ENCODE data around the gene C17orf113. TPM values are rescaled to one million over a fixed set of nuclear protein-coding genes. Genes with fewer than 3 reads are reported as not detected.

Gene C17orf113
- total RNA-seq, 1 donor from 2014 or later, result 0.21 TPM

DNA sequence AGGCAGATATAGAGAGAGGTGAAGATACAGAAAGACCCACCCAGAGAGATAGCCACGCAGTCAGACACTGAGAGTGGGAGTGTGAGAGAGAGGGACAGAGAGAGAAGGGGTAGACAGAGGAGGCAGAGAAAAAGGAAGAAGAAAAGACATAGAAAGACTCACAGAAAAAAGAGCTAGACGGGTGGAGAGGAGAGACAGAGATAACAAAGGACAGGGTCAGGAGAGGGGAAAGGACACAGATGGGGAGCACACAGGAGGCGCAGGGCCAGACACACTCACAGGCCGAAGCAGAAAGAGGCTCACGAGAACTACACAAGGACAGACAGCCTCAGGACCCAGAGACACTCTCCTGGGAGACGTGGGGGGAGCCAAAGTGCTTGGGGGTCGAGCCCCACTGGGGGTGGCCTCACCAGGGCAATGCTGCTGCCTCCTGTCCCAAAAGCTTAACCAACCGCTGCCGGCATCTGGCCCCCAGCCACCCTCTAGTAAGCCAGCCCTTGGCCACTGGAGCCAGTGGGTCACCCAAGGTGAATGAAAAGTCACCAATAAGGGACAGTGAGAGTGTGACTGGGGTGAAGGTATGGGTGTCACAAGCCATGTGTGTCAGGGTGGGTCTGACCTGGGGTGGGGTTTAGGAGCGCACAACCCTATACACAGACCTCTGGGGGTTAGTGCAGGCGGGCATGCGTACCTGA, 44.1 kb upstream of the C17orf113 start:
- Histone ChIP-seq H3K27me3 (peaks cover 11% of the 10 kb centered on the region), H3K36me3 (no peaks in the 10 kb centered on the region), H3K4me1 (peaks cover 3 to 4% of the 10 kb centered on the region in 2 donors), H3K27ac (no peak overlapping the region), H3K4me3 (no peak overlapping the region), H3K9me3 (no peaks in the 10 kb centered on the region)
- intact Hi-C loops (cut with DNase I), result no loop called here
- TF ChIP-seq, protein P1, sequence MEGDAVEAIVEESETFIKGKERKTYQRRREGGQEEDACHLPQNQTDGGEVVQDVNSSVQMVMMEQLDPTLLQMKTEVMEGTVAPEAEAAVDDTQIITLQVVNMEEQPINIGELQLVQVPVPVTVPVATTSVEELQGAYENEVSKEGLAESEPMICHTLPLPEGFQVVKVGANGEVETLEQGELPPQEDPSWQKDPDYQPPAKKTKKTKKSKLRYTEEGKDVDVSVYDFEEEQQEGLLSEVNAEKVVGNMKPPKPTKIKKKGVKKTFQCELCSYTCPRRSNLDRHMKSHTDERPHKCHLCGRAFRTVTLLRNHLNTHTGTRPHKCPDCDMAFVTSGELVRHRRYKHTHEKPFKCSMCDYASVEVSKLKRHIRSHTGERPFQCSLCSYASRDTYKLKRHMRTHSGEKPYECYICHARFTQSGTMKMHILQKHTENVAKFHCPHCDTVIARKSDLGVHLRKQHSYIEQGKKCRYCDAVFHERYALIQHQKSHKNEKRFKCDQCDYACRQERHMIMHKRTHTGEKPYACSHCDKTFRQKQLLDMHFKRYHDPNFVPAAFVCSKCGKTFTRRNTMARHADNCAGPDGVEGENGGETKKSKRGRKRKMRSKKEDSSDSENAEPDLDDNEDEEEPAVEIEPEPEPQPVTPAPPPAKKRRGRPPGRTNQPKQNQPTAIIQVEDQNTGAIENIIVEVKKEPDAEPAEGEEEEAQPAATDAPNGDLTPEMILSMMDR (IDR thresholded peaks at IDR 0.05), result no peak
- DNase-seq (ENCODE audit: low spot score in 2 of 2), result no peak

GRCh38 chr17:42092939-42093338, 42.5 kb upstream of the C17orf113 start:
- Histone ChIP-seq H3K27ac (no peak overlapping the region), H3K9me3 (no peaks in the 10 kb centered on the region), H3K27me3 (peaks cover 7% of the 10 kb centered on the region), H3K4me1 (no peaks in the 10 kb centered on the region), H3K4me3 (no peak overlapping the region), H3K36me3 (no peaks in the 10 kb centered on the region)
- TF ChIP-seq, protein P1 (IDR thresholded peaks at IDR 0.05), result no peak
- intact Hi-C loops (cut with DNase I), result no loop called here
- DNase-seq (ENCODE audit: low spot score in 2 of 2), result no peak

- TF ChIP-seq, protein P1 (IDR thresholded peaks at IDR 0.05), result no peak
- Histone ChIP-seq H3K27ac (no peak overlapping the region), H3K9me3 (no peaks in the 10 kb centered on the region), H3K4me1 (no peaks in the 10 kb centered on the region), H3K36me3 (no peaks in the 10 kb centered on the region), H3K4me3 (no peak overlapping the region), H3K27me3 (no peaks in the 10 kb centered on the region)
- intact Hi-C loops (cut with DNase I), result no loop called here
- no peak for DNase-seq (ENCODE audit: low spot score in 2 of 2)
Measured at GRCh38 chr17:42090964-42091790, 40.8 kb upstream of the C17orf113 start.

DNA sequence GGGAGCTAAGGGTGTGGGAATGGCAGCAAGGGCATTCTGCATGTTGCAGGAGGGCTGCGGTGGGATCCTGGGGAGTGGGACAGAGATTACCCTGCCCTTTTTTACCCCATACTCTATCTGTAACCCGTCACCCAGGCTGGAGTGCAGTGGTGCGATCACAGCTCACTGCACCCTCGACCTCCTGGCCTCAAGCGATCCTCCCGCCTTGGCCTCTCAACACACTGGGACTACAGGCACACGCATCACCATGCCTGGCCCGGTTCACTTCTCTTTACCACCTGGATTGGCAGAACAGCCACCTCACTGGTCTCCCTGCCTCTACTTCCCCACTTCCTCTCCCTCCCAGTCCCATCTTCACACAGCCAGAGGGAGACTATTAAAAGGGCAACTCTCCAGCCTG, 38.3 kb upstream of the C17orf113 start:
- Histone ChIP-seq H3K36me3 (no peaks in the 10 kb centered on the region), H3K27me3 (no peaks in the 10 kb centered on the region), H3K9me3 (no peaks in the 10 kb centered on the region), H3K27ac (no peak overlapping the region), H3K4me3 (no peak overlapping the region), H3K4me1 (no peaks in the 10 kb centered on the region)
- TF ChIP-seq, protein P1 (IDR thresholded peaks at IDR 0.05), result no peak
- intact Hi-C loops (cut with DNase I), result no loop called here
- DNase-seq (ENCODE audit: low spot score in 2 of 2), result no peak

GRCh38 chr17:42087736-42088705, 37.6 kb upstream of the C17orf113 start:
- no peaks in the 10 kb centered on the region for H3K27me3 ChIP-seq
- H3K4me3 ChIP-seq, result no peak overlapping the region
- TF ChIP-seq, protein P1 (IDR thresholded peaks at IDR 0.05), result no peak
- H3K9me3 ChIP-seq, result no peaks in the 10 kb centered on the region
- DNase-seq (ENCODE audit: low spot score in 2 of 2), result no peak
- intact Hi-C loops (cut with DNase I), result no loop called here
- no peaks in the 10 kb centered on the region for H3K4me1 ChIP-seq
- H3K36me3 ChIP-seq, result no peaks in the 10 kb centered on the region
- no peak overlapping the region for H3K27ac ChIP-seq

Data from ascending aorta (tissue), 2 donors.